Suprapubic skin (tissue), 3 donors: Measurements from ENCODE around the gene ARHGEF1.

Experiments used
- POLR2AphosphoS5 ChIP-seq, 3 donors: sonication (generic); formaldehyde crosslinking; IDR thresholded peaks; one replicate each; pipeline ENCODE4 v1.6.1; 2017; ENCODE audit warnings: antibody characterized with exemption in 3 of 3
- TF ChIP-seq, protein P1 (sequence below), 2 donors: fragments of 200-600 bp in 1 of 2; fragments of 450-650 bp in 1 of 2; sonication (generic) in 1 of 2; IDR thresholded peaks; one replicate each; pipeline ENCODE4 v1.5.1; 2016 to 2019; ENCODE audit warnings: antibody characterized with exemption in 2 of 2, mild to moderate bottlenecking in 1 of 2, moderate library complexity in 1 of 2

DNA sequence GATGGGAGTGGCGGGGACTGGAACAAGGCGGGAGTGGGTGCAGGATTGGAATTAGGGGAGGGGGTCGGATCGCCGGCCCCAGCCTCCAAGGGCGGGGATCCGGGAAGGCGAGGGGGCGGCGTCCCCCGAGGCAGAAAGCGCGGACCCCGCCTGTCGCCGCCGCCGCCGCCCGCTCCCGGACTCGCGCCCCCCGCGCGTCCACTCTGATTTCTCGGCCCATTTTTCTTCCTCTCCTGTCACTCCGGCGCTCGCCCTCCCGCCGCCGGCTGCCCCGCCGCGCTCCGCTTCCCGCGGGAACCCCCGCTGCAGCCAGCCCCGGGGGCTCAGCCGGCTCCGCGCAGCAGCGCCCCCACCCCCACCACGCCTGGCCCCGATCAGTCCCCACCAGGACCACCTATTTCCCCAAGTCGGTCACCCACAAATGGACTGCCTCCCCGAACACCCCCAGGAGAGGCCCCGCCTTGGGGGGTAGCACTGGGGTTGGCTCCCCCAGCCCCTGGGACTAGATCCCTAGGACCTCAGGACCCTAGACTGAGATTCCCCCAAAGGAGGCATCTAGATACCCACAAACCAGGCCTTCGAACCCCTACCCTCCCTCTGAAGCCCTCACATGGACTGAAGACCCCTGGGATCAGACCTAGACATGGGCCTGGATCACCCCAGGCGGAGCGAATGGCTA, 57.9 kb downstream of the ARHGEF1 start:
- TF ChIP-seq, protein P1, sequence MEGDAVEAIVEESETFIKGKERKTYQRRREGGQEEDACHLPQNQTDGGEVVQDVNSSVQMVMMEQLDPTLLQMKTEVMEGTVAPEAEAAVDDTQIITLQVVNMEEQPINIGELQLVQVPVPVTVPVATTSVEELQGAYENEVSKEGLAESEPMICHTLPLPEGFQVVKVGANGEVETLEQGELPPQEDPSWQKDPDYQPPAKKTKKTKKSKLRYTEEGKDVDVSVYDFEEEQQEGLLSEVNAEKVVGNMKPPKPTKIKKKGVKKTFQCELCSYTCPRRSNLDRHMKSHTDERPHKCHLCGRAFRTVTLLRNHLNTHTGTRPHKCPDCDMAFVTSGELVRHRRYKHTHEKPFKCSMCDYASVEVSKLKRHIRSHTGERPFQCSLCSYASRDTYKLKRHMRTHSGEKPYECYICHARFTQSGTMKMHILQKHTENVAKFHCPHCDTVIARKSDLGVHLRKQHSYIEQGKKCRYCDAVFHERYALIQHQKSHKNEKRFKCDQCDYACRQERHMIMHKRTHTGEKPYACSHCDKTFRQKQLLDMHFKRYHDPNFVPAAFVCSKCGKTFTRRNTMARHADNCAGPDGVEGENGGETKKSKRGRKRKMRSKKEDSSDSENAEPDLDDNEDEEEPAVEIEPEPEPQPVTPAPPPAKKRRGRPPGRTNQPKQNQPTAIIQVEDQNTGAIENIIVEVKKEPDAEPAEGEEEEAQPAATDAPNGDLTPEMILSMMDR (IDR thresholded peaks at IDR 0.05): no peak
- TF ChIP-seq POLR2AphosphoS5 (IDR thresholded peaks at IDR 0.05): no peak
